GM21825 (cell line): ENCODE results near the gene RESP18.
"Not testable (repeated sequence)": the region's sequence is repeated elsewhere in the genome, so short reads cannot be mapped to it uniquely, and the experiment has no call there.

ENCODE experiments used
- ATAC-seq: cut with Tn5 transposase; IDR thresholded peaks from one replicate; pipeline ENCODE4 v1.9.1; 2021; ENCODE audit warnings: mild to moderate bottlenecking, moderate library complexity; ENCODE audit not compliant: unreplicated experiment

RESP18 gene

GRCh38 chr2:219293736-219294231 is 38.8 kb downstream of the RESP18 start:
- ATAC-seq = no peak

GRCh38 chr2:219292616-219293015 is 39.9 kb downstream of the RESP18 start:
- ATAC-seq = no peak

GRCh38 chr2:219291910-219292490 is 40.5 kb downstream of the RESP18 start:
- no peak for ATAC-seq

- no peak for ATAC-seq
Observed at GRCh38 chr2:219291394-219291793, 41.1 kb downstream of the RESP18 start.

- no peak for ATAC-seq
Observed at GRCh38 chr2:219290381-219291171, 42.0 kb downstream of the RESP18 start.

GRCh38 chr2:219289537-219290361 is 42.8 kb downstream of the RESP18 start:
- ATAC-seq = no peak

GRCh38 chr2:219289195-219289536 is 43.4 kb downstream of the RESP18 start:
- no peak for ATAC-seq

GRCh38 chr2:219287580-219288265 is 44.8 kb downstream of the RESP18 start:
- ATAC-seq = no peak

- ATAC-seq = not testable (repeated sequence)
Observed at GRCh38 chr2:219287116-219287440, 45.5 kb downstream of the RESP18 start.

- ATAC-seq = no peak
Observed at GRCh38 chr2:219286436-219287115, 46.0 kb downstream of the RESP18 start.

GRCh38 chr2:219285894-219286425 is 46.6 kb downstream of the RESP18 start:
- no peak for ATAC-seq

- no peak for ATAC-seq
Observed at GRCh38 chr2:219285373-219285735, 47.2 kb downstream of the RESP18 start.

- ATAC-seq = no peak
Observed at GRCh38 chr2:219284501-219285372, 47.8 kb downstream of the RESP18 start.

- no peak for ATAC-seq
Observed at GRCh38 chr2:219282943-219283581, 49.5 kb downstream of the RESP18 start.

- ATAC-seq = no peak
Observed at GRCh38 chr2:219282375-219282774, 50.2 kb downstream of the RESP18 start.

GRCh38 chr2:219281588-219281987 is 51.0 kb downstream of the RESP18 start:
- no peak for ATAC-seq

- no peak for ATAC-seq
Observed at GRCh38 chr2:219280651-219281050, 51.9 kb downstream of the RESP18 start.

- no peak for ATAC-seq
Observed at GRCh38 chr2:219279916-219280516, 52.5 kb downstream of the RESP18 start.
